K562 (cell line): ENCODE data around the gene CDCA3. TPM values are rescaled to one million over a fixed set of nuclear protein-coding genes. Genes with fewer than 3 reads are reported as not detected.
A peak's percentile ranks its signal among the peaks of the same experiment; 100 is the strongest.

Experiments used
- ATAC-seq: fragments of 200-7000 bp; cut with Tn5 transposase; 3 replicates; pipeline ENCODE4 v1.9.1; 2020; ENCODE audit warnings: moderate library complexity
- BruUV-seq: library from RNA; stranded (reverse); fragments of 400-500 nt; replicated peaks from 2 replicates; lab custom pipeline; 2021; lab: Mats Ljungman, UMichigan
- CTCF ChIA-PET: fragments of 300-600 bp; formaldehyde crosslinking; extraction: SDS; loops from one replicate; lab custom pipeline; 2021; ENCODE audit warnings: low intra/inter-chr PET ratio; lab: Yijun Ruan, JAX
- POLR2A ChIA-PET: fragments of 300-600, 350-650 bp; sonication (Branson Sonifier 250); formaldehyde crosslinking; extraction: SDS; loops from one replicate; lab custom pipeline; 2021; ENCODE audit warnings: antibody characterized with exemption, inconsistent platforms; lab: Yijun Ruan, JAX
- DNase-seq, 4 experiments: peaks; one replicate each; pipeline versions ENCODE4 v3.0.0 to v3.0.0-alpha.2; 2011 to 2018; ENCODE audit warnings: low spot score in 3 of 4, mixed read lengths in 3 of 4; ENCODE audit errors: extremely low read depth in 1 of 4
- FAIRE-seq: peaks from 2 replicates; lab custom pipeline; 2011; peaks lifted over from hg19 to GRCh38; lab: Jason Lieb, UNC
- H2AFZ ChIP-seq: 2 replicates; pipeline ENCODE4 v1.6.0; 2011; ENCODE audit warnings: low read depth, low read length, control low read depth, inconsistent platforms
- H3K27ac ChIP-seq: fragments of 200-600 bp; 3 replicates; pipeline ENCODE4 v1.8.0; 2011; ENCODE audit warnings: low read depth, mild to moderate bottlenecking, control low read depth, inconsistent platforms, low read length, moderate library complexity, mixed read lengths; ENCODE audit errors: extremely low read depth
- H3K27me3 ChIP-seq, 2 experiments: fragments of 300-600 bp in 1 of 2; 2 replicates in 1 of 2; 3 replicates in 1 of 2; pipeline versions ENCODE4 v1.6.0 to v1.8.0; 2011; ENCODE audit warnings: inconsistent platforms in 2 of 2, low read length in 2 of 2, mild to moderate bottlenecking in 1 of 2, mixed read lengths in 1 of 2, moderate library complexity in 1 of 2; ENCODE audit not compliant: control insufficient read depth in 2 of 2, insufficient read depth in 2 of 2
- H3K36me3 ChIP-seq: fragments of 300-600 bp; 3 replicates; pipeline ENCODE4 v1.8.0; 2011; ENCODE audit warnings: mild to moderate bottlenecking, low read length, inconsistent platforms; ENCODE audit not compliant: control insufficient read depth, insufficient read depth
- H3K4me1 ChIP-seq, 2 experiments: fragments of 200-600 bp in 1 of 2; replicated peaks in 1 of 2; 2 replicates in 1 of 2; 3 replicates in 1 of 2; pipeline versions ENCODE4 v1.5.1 to v1.8.0; 2011; ENCODE audit warnings: inconsistent platforms in 2 of 2, low read length in 2 of 2, mild to moderate bottlenecking in 1 of 2, mixed read lengths in 1 of 2, moderate library complexity in 1 of 2; ENCODE audit not compliant: control insufficient read depth in 2 of 2, insufficient read depth in 2 of 2
- H3K4me2 ChIP-seq: 2 replicates; pipeline ENCODE4 v1.6.1; 2011; ENCODE audit warnings: low read length, control low read depth, inconsistent platforms, mixed read lengths; ENCODE audit not compliant: insufficient read depth
- H3K4me3 ChIP-seq: fragments of 200-600 bp; sonication (generic), shearing (Covaris generic); 2 replicates; pipeline ENCODE4 v1.5.1; 2016; ENCODE audit warnings: control low read depth, inconsistent platforms
- H3K79me2 ChIP-seq: fragments of 200-600 bp; 3 replicates; pipeline ENCODE4 v1.8.0; 2011; ENCODE audit warnings: low read length, inconsistent platforms; ENCODE audit not compliant: control insufficient read depth, insufficient read depth
- H3K9ac ChIP-seq, 2 experiments: 2 replicates each; pipeline versions ENCODE4 v1.6.0 to v1.6.1; 2011; ENCODE audit warnings: low read depth in 2 of 2, low read length in 2 of 2, control low read depth in 1 of 2, inconsistent platforms in 1 of 2, mild to moderate bottlenecking in 1 of 2, mixed read lengths in 1 of 2; ENCODE audit not compliant: insufficient read depth in 1 of 2
- H3K9me1 ChIP-seq: one replicate; pipeline ENCODE4 v1.6.0; 2011; ENCODE audit warnings: inconsistent platforms, mild to moderate bottlenecking, low read length, moderate library complexity; ENCODE audit not compliant: control insufficient read depth, insufficient read depth
- H3K9me3 ChIP-seq: replicated peaks from 2 replicates; pipeline ENCODE4 v1.5.1; 2011; ENCODE audit warnings: low read depth, low read length, inconsistent platforms; ENCODE audit not compliant: control insufficient read depth, insufficient read depth
- H4K20me1 ChIP-seq: replicated peaks from 2 replicates; pipeline ENCODE4 v1.6.1; 2011; ENCODE audit warnings: low read length, inconsistent platforms, mixed read lengths; ENCODE audit not compliant: control insufficient read depth, insufficient read depth
- MBD2 ChIP-seq: sonication (generic); IDR thresholded peaks from 2 replicates; pipeline ENCODE4 v1.6.1; 2016; ENCODE audit warnings: low read depth, borderline replicate concordance
- NFE2L1 ChIP-seq: fragments of 450-650 bp; IDR thresholded peaks from 2 replicates; pipeline ENCODE4 v1.6.1; 2016; ENCODE audit warnings: missing genetic modification characterization, low read depth, mild to moderate bottlenecking, missing compliant biosample characterization, moderate library complexity, borderline replicate concordance
- RFX1 ChIP-seq: fragments of 450-650 bp; IDR thresholded peaks from 2 replicates; pipeline ENCODE4 v1.6.1; 2016; ENCODE audit warnings: mild to moderate bottlenecking, moderate library complexity
- RFX5 ChIP-seq: IDR thresholded peaks from 2 replicates; pipeline ENCODE4 v1.6.1; 2011; ENCODE audit warnings: low read depth, mild to moderate bottlenecking, improper control_type of control experiment, low read length
- SPI1 ChIP-seq: IDR thresholded peaks from 2 replicates; pipeline ENCODE4 v1.6.1; 2011; ENCODE audit warnings: low read depth, low read length, control low read depth, borderline replicate concordance
- TCF7L2 ChIP-seq: fragments of 150-350 bp; IDR thresholded peaks from 2 replicates; pipeline ENCODE4 v1.6.1; 2016; ENCODE audit warnings: low read depth, mild to moderate bottlenecking, low read length, moderate library complexity
- ZNF584 ChIP-seq: fragments of 200-800 bp; sonication (Bioruptor generic); IDR thresholded peaks from 2 replicates; pipeline ENCODE4 v1.6.1; 2016; ENCODE audit warnings: low read depth, mild to moderate bottlenecking, missing genetic modification characterization, missing compliant biosample characterization
- WGBS: fragments of 100-300 bp; shearing (Covaris generic); methylation state at CpG from one replicate; pipeline ENCODE4 v1.1.6; 2016; ENCODE audit warnings: low coverage, mixed read lengths; ENCODE audit not compliant: insufficient coverage; ENCODE audit errors: missing lambda C conversion rate; 5-methylcytosine and 5-hydroxymethylcytosine counted together
- in situ Hi-C: fragments of 300-500 bp; cut with MboI; formaldehyde crosslinking; loops from 4 replicates; pipeline ENCODE4 v1.15.0; 2018; ENCODE audit warnings: inconsistent platforms, mixed read lengths
- intact Hi-C: fragments of 100-400 bp; cut with micrococcal nuclease; formaldehyde crosslinking; loops from 2 replicates; pipeline ENCODE4 v1.14.2; 2022
- polyA plus RNA-seq, 8 experiments: library from polyadenylated mRNA; depleted of rRNA in 4 of 8; stranded (reverse) in 5 of 8; unstranded in 3 of 8; fragments of >200 nt; fragmentation: Nextera tagmentation in 2 of 8; fragmentation: Illumina TruSeq in 1 of 8; extraction: Ambion mirVana in 2 of 8; extraction: Trizol in 1 of 8; gene quantifications; 2 replicates each; pipeline versions ENCODE4 v1.2.1 to v1.2.3, GENCODE V29; 2011 to 2014; ENCODE audit warnings: inconsistent platforms in 1 of 8, missing spikeins in 1 of 8
- total RNA-seq, 7 experiments: library from RNA; depleted of rRNA in 6 of 7; stranded (reverse); fragments of >200 nt in 6 of 7; fragmentation: Illumina TruSeq in 2 of 7; extraction: Trizol in 2 of 7; gene quantifications; 2 replicates each; pipeline versions ENCODE4 v1.2.1 to v1.2.3, GENCODE V29; 2011 to 2021; ENCODE audit warnings: low replicate concordance in 1 of 7
- TF ChIP-seq, protein P1 (sequence below): sonication (generic); formaldehyde crosslinking; IDR thresholded peaks from 2 replicates; pipeline ENCODE4 v1.8.0; 2023; ENCODE audit warnings: mild to moderate bottlenecking, missing genetic modification reagents
- TF ChIP-seq, protein P2 (sequence below): fragments of 450-650 bp; conservative IDR thresholded peaks from 2 replicates; pipeline ENCODE4 v1.6.1; 2016; ENCODE audit warnings: missing genetic modification characterization, low read depth, mild to moderate bottlenecking, missing compliant biosample characterization, moderate library complexity
- TF ChIP-seq, protein P3 (sequence below): fragments of 450-650 bp; IDR thresholded peaks from 2 replicates; pipeline ENCODE4 v1.6.1; 2016
- TF ChIP-seq, protein P4 (sequence below): fragments of 450-650 bp; IDR thresholded peaks from 2 replicates; pipeline ENCODE4 v1.6.1; 2018; ENCODE audit warnings: mild to moderate bottlenecking, low read depth; ENCODE audit not compliant: partially characterized antibody

Gene CDCA3
- total and polyA plus RNA-seq, 9 of the 15 experiments (the other 6 are each of a cell fraction or from before 2014, with no cell fraction given) = 24.2 to 80.8 (median 55.1) TPM

DNA sequence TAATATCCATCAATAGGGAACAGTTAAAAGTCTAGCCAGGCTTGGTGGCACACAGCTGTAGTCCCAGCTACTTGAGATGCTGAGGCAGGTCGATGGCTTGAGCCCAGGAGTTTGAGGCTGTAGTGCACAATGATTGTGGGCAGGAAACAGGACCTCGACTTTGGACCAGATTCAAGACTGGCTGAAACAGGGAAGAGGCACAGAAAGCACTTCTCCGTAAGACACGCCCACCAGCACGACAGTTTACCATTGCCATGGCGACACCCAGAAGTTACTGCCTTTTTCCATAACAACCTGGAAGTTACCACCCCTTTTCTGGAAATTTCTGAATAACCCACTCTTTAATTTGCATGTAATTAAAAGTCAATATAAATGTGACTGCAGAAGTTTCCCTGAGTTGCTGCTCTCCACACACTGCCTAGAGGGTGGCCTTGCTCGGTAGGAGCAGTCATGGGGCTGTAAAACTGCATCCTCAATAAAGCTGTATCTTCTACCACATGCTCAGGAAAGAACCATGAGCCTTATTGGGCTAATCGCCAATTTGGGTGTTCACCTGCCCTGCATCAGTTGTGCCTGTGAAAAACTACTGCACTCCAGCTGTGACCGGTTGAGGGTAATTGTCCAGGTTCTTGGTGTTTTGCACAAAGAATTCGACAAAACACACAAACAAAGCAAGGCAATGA lies 48.9 kb upstream of the CDCA3 start:
- intact Hi-C loops (no loop called here), in situ Hi-C loops (no loop called here)
- POLR2A ChIA-PET = interaction anchor here (0.6 kb wide), 2 partner anchors 9 to 34 kb away, joined by 3 read pairs; no protein-coding TSS in a partner anchor
- 26% methylated on average over 10 of the region's 10 CpGs for WGBS
- peak; percentile 59 for ATAC-seq
- H4K20me1 ChIP-seq = no peaks in the 10 kb centered on the region
- H3K9me1 ChIP-seq = no peaks in the 10 kb centered on the region
- no TSS peak for BruUV-seq
- H3K9me3 ChIP-seq = no peaks in the 10 kb centered on the region; the same call in 1 of the 2 replicates
- no peak overlapping the region for H3K27ac ChIP-seq
- H3K4me2 ChIP-seq = peak overlapping the region; percentile 55
- H3K4me1 ChIP-seq = peaks cover 5 to 23% of the 10 kb centered on the region in 2 experiments
- H3K4me3 ChIP-seq = no peak overlapping the region
- H3K36me3 ChIP-seq = no peaks in the 10 kb centered on the region
- peak in 1 of 4 experiments; percentile 75 for DNase-seq
- peak overlapping the region; percentile 70 for H2AFZ ChIP-seq
- H3K79me2 ChIP-seq = no peaks in the 10 kb centered on the region
- peak; percentile 83 for FAIRE-seq
- CTCF ChIA-PET = no interaction called here
- no peak overlapping the region for H3K9ac ChIP-seq
- no peaks in the 10 kb centered on the region for H3K27me3 ChIP-seq
- TF ChIP-seq, protein P1, sequence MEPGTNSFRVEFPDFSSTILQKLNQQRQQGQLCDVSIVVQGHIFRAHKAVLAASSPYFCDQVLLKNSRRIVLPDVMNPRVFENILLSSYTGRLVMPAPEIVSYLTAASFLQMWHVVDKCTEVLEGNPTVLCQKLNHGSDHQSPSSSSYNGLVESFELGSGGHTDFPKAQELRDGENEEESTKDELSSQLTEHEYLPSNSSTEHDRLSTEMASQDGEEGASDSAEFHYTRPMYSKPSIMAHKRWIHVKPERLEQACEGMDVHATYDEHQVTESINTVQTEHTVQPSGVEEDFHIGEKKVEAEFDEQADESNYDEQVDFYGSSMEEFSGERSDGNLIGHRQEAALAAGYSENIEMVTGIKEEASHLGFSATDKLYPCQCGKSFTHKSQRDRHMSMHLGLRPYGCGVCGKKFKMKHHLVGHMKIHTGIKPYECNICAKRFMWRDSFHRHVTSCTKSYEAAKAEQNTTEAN (CRISPR knock-in tag) = no peak
- TF ChIP-seq, protein P2, sequence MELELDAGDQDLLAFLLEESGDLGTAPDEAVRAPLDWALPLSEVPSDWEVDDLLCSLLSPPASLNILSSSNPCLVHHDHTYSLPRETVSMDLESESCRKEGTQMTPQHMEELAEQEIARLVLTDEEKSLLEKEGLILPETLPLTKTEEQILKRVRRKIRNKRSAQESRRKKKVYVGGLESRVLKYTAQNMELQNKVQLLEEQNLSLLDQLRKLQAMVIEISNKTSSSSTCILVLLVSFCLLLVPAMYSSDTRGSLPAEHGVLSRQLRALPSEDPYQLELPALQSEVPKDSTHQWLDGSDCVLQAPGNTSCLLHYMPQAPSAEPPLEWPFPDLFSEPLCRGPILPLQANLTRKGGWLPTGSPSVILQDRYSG (tag) = no peak
- TF ChIP-seq ZNF584 (CRISPR knock-in tag) (no peak), NFE2L1 (tag) (no peak), RFX1 (peak; percentile 94), SPI1 (peak; percentile 33; the same call in 1 of the 2 replicates), TCF7L2 (no peak), RFX5 (no peak), MBD2 (no peak)
- TF ChIP-seq, protein P3, sequence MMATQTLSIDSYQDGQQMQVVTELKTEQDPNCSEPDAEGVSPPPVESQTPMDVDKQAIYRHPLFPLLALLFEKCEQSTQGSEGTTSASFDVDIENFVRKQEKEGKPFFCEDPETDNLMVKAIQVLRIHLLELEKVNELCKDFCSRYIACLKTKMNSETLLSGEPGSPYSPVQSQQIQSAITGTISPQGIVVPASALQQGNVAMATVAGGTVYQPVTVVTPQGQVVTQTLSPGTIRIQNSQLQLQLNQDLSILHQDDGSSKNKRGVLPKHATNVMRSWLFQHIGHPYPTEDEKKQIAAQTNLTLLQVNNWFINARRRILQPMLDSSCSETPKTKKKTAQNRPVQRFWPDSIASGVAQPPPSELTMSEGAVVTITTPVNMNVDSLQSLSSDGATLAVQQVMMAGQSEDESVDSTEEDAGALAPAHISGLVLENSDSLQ = peak; percentile 49
- TF ChIP-seq, protein P4, sequence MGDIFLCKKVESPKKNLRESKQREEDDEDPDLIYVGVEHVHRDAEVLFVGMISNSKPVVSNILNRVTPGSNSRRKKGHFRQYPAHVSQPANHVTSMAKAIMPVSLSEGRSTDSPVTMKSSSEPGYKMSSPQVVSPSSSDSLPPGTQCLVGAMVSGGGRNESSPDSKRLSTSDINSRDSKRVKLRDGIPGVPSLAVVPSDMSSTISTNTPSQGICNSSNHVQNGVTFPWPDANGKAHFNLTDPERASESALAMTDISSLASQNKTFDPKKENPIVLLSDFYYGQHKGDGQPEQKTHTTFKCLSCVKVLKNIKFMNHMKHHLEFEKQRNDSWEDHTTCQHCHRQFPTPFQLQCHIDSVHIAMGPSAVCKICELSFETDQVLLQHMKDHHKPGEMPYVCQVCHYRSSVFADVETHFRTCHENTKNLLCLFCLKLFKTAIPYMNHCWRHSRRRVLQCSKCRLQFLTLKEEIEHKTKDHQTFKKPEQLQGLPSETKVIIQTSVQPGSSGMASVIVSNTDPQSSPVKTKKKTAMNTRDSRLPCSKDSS = no peak
